ENCODE measurements around the gene SDK2. TPM values are rescaled to one million over a fixed set of nuclear protein-coding genes. Genes with fewer than 3 reads are reported as not detected.

The SDK2 gene
- total and polyA plus RNA-seq, 2 experiments from 2014 or later, result 0.59 to 1.2 TPM

GRCh38 chr17:73338050-73338521 is 306.2 kb downstream of the SDK2 start:
- no peaks in the 10 kb centered on the region for H3K9me3 ChIP-seq (ENCODE audit: low read depth)
- no peaks in the 10 kb centered on the region for H3K79me2 ChIP-seq
- DNase-seq (ENCODE audit: low spot score), result no peak
- no peaks in the 10 kb centered on the region for H3K9me2 ChIP-seq (replicated peaks; ENCODE audit: insufficient read depth)
- H3K36me3 ChIP-seq (replicated peaks; ENCODE audit: insufficient read depth, low read depth), result no peaks in the 10 kb centered on the region
- H2AFZ ChIP-seq, result no peak overlapping the region
- TF ChIP-seq, protein P1, sequence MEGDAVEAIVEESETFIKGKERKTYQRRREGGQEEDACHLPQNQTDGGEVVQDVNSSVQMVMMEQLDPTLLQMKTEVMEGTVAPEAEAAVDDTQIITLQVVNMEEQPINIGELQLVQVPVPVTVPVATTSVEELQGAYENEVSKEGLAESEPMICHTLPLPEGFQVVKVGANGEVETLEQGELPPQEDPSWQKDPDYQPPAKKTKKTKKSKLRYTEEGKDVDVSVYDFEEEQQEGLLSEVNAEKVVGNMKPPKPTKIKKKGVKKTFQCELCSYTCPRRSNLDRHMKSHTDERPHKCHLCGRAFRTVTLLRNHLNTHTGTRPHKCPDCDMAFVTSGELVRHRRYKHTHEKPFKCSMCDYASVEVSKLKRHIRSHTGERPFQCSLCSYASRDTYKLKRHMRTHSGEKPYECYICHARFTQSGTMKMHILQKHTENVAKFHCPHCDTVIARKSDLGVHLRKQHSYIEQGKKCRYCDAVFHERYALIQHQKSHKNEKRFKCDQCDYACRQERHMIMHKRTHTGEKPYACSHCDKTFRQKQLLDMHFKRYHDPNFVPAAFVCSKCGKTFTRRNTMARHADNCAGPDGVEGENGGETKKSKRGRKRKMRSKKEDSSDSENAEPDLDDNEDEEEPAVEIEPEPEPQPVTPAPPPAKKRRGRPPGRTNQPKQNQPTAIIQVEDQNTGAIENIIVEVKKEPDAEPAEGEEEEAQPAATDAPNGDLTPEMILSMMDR (IDR thresholded peaks at IDR 0.05; ENCODE audit: poor library complexity), result no peak
- TF ChIP-seq EZH2phosphoT487 (IDR thresholded peaks at IDR 0.05; ENCODE audit: low read depth, severe bottlenecking, unreplicated experiment) (no peak), EZH2 (IDR thresholded peaks at IDR 0.05; ENCODE audit: borderline replicate concordance) (no peak)
- H3K4me3 ChIP-seq, result no peak overlapping the region
- H3K4me1 ChIP-seq (ENCODE audit: insufficient read depth), result peaks cover 42% of the 10 kb centered on the region
- no peaks in the 10 kb centered on the region for H4K20me1 ChIP-seq (ENCODE audit: insufficient read depth, poor library complexity, severe bottlenecking)
- no peaks in the 10 kb centered on the region for H3K27me3 ChIP-seq
- H3K27ac ChIP-seq, result peak overlapping the region; percentile 81
- WGBS (ENCODE audit: low lambda C conversion rate, missing lambda C conversion rate), result 68% methylated on average over 13 of the region's 13 CpGs
- H3K4me2 ChIP-seq, result peak overlapping the region; percentile 45

- no peaks in the 10 kb centered on the region for H3K9me3 ChIP-seq (ENCODE audit: low read depth)
- peak overlapping the region; percentile 81 for H3K27ac ChIP-seq
- no peaks in the 10 kb centered on the region for H3K36me3 ChIP-seq (replicated peaks; ENCODE audit: insufficient read depth, low read depth)
- 64% methylated on average over 4 of the region's 4 CpGs for WGBS (ENCODE audit: low lambda C conversion rate, missing lambda C conversion rate)
- TF ChIP-seq EZH2phosphoT487 (IDR thresholded peaks at IDR 0.05; ENCODE audit: low read depth, severe bottlenecking, unreplicated experiment) (no peak), EZH2 (IDR thresholded peaks at IDR 0.05; ENCODE audit: borderline replicate concordance) (no peak)
- TF ChIP-seq, protein P1 (IDR thresholded peaks at IDR 0.05; ENCODE audit: poor library complexity), result no peak
- no peak overlapping the region for H2AFZ ChIP-seq
- H3K27me3 ChIP-seq, result no peaks in the 10 kb centered on the region
- no peaks in the 10 kb centered on the region for H3K79me2 ChIP-seq
- no peak overlapping the region for H3K4me2 ChIP-seq
- H4K20me1 ChIP-seq (ENCODE audit: insufficient read depth, poor library complexity, severe bottlenecking), result no peaks in the 10 kb centered on the region
- H3K4me1 ChIP-seq (ENCODE audit: insufficient read depth), result peaks cover 34% of the 10 kb centered on the region
- H3K9me2 ChIP-seq (replicated peaks; ENCODE audit: insufficient read depth), result no peaks in the 10 kb centered on the region
- no peak overlapping the region for H3K4me3 ChIP-seq
- no peak for DNase-seq (ENCODE audit: low spot score)
These were observed 306.9 kb downstream of the SDK2 start for GRCh38 chr17:73337330-73337710.

DNA sequence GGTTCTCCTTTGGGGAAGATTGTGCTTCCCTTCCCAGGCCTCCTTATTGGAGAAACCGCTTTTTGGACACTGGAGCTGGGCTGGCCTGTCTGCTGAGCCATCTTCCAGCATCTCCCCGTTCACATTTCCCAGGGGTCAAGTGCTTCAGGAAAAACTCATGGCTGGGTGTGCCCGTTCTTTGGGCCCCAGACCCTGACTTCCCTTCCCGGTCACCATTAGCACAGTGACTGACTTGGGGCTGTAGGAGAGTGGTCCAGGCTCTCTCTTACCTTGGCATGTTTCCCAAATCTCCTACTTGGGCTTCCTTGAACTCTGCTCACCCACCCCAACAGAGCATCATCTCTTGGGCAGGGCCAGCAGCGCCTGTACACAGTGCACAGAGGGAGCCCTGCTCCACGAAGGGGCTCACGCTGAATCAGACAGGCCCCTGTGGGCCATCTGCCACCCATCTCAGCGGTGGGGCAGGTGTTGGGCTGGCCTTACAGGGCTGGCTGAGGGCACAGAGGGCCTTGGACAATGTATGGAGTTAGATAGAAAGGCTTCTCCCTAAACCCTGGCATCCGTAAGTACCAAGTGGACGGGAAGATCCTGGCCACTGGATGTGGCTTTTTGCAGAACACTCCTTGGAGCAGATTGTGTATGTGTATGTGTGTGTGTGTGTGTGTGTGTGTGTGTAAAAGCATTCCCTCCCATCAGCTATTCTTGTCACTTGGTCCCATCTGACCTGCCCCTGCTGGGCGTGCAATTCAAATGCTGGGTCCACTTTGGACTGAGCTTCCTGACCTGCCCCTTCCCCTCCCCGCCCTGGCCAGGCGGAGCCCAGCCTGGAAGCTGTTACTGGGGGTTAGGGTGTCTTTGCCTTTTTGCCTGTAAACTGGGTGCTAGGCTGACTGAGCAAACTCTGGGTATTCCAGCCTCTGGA is 307.6 kb downstream of the SDK2 start:
- H2AFZ ChIP-seq, result no peak overlapping the region
- no peak for DNase-seq (ENCODE audit: low spot score)
- no peaks in the 10 kb centered on the region for H3K9me3 ChIP-seq (ENCODE audit: low read depth)
- no peak overlapping the region for H3K27ac ChIP-seq
- no peaks in the 10 kb centered on the region for H3K27me3 ChIP-seq
- peaks cover 30% of the 10 kb centered on the region for H3K4me1 ChIP-seq (ENCODE audit: insufficient read depth)
- H3K4me3 ChIP-seq, result no peak overlapping the region
- H3K79me2 ChIP-seq, result no peaks in the 10 kb centered on the region
- no peaks in the 10 kb centered on the region for H3K36me3 ChIP-seq (replicated peaks; ENCODE audit: insufficient read depth, low read depth)
- WGBS (ENCODE audit: low lambda C conversion rate, missing lambda C conversion rate), result 91% methylated on average over 13 of the region's 13 CpGs
- H4K20me1 ChIP-seq (ENCODE audit: insufficient read depth, poor library complexity, severe bottlenecking), result no peaks in the 10 kb centered on the region
- no peaks in the 10 kb centered on the region for H3K9me2 ChIP-seq (replicated peaks; ENCODE audit: insufficient read depth)
- TF ChIP-seq EZH2 (IDR thresholded peaks at IDR 0.05; ENCODE audit: borderline replicate concordance) (no peak), EZH2phosphoT487 (IDR thresholded peaks at IDR 0.05; ENCODE audit: low read depth, severe bottlenecking, unreplicated experiment) (no peak)
- TF ChIP-seq, protein P1 (IDR thresholded peaks at IDR 0.05; ENCODE audit: poor library complexity), result no peak
- H3K4me2 ChIP-seq, result no peak overlapping the region

Measured in hepatocyte (in vitro differentiated cells).